Caco-2 (cell line): ENCODE data around the gene CCDC63. TPM values are rescaled to one million over a fixed set of nuclear protein-coding genes. Genes with fewer than 3 reads are reported as not detected.

Experiments used
- BruUV-seq: library from RNA; stranded (reverse); fragments of 400-500 nt; replicated peaks from 2 replicates; lab custom pipeline; 2021; lab: Mats Ljungman, UMichigan
- CTCF ChIA-PET: fragments of 300-600 bp; sonication (Branson Sonifier 250); formaldehyde crosslinking; loops from one replicate; lab custom pipeline; 2022; ENCODE audit warnings: antibody characterized with exemption; lab: Charles Lee
- POLR2A ChIA-PET: fragments of 300-600 bp; sonication (Branson Sonifier 250); formaldehyde crosslinking; loops from one replicate; lab custom pipeline; 2022; ENCODE audit warnings: antibody characterized with exemption; lab: Charles Lee
- DNase-seq, 2 experiments: peaks; one replicate each; pipeline versions ENCODE4 v3.0.0 to v3.0.0-alpha.2; 2020 to 2022
- H3K27me3 ChIP-seq: replicated peaks from 2 replicates; pipeline ENCODE4 v1.6.0; 2011; ENCODE audit warnings: low read length; ENCODE audit not compliant: control insufficient read depth, insufficient read depth
- H3K36me3 ChIP-seq: 2 replicates; pipeline ENCODE4 v1.5.1; 2011; ENCODE audit warnings: low read length; ENCODE audit not compliant: control insufficient read depth, insufficient read depth
- H3K4me1 ChIP-seq: fragments of 250-450 bp; sonication (Bioruptor Pico); 2 replicates; pipeline ENCODE4 v1.5.1; 2020; ENCODE audit warnings: mild to moderate bottlenecking
- H3K4me3 ChIP-seq: 2 replicates; pipeline ENCODE4 v1.5.1; 2011; ENCODE audit warnings: low read depth, mild to moderate bottlenecking, control low read depth, low read length
- H3K9me3 ChIP-seq: fragments of 250-450 bp; sonication (Bioruptor Pico); 2 replicates; pipeline ENCODE4 v1.5.1; 2020; ENCODE audit warnings: mild to moderate bottlenecking, moderate library complexity
- H3K27ac Mint-ChIP-seq: one replicate; pipeline ENCODE4 v1.8.0; 2022; ENCODE audit warnings: mixed read lengths; ENCODE audit not compliant: unreplicated experiment
- H3K27me3 Mint-ChIP-seq: one replicate; pipeline ENCODE4 v1.8.0; 2022; ENCODE audit warnings: mixed read lengths; ENCODE audit not compliant: insufficient read depth, unreplicated experiment
- H3K36me3 Mint-ChIP-seq: one replicate; pipeline ENCODE4 v1.8.0; 2022; ENCODE audit warnings: mild to moderate bottlenecking, mixed read lengths; ENCODE audit not compliant: insufficient read depth, unreplicated experiment
- H3K4me1 Mint-ChIP-seq: one replicate; pipeline ENCODE4 v1.8.0; 2022; ENCODE audit warnings: low read depth, mixed read lengths; ENCODE audit not compliant: unreplicated experiment
- H3K4me3 Mint-ChIP-seq: one replicate; pipeline ENCODE4 v1.8.0; 2022; ENCODE audit warnings: mild to moderate bottlenecking, moderate library complexity, mixed read lengths; ENCODE audit not compliant: unreplicated experiment
- H3K9me3 Mint-ChIP-seq: one replicate; pipeline ENCODE4 v1.8.0; 2022; ENCODE audit warnings: mixed read lengths; ENCODE audit not compliant: unreplicated experiment
- CTCF ChIP-seq, 2 experiments: fragments of 200-600 bp in 1 of 2; IDR thresholded peaks; 1 replicate in 1 of 2; 2 replicates in 1 of 2; pipeline versions ENCODE4 v1.5.1 to v1.8.0; 2011 to 2022; ENCODE audit warnings: antibody characterized with exemption in 1 of 2, control low read depth in 1 of 2, inconsistent platforms in 1 of 2, low read depth in 1 of 2, low read length in 1 of 2, mild to moderate bottlenecking in 1 of 2, moderate library complexity in 1 of 2; ENCODE audit not compliant: insufficient read depth in 1 of 2, severe bottlenecking in 1 of 2, unreplicated experiment in 1 of 2
- intact Hi-C: fragments of 100-400 bp; cut with micrococcal nuclease; formaldehyde crosslinking; loops from one replicate; pipeline ENCODE4 v1.10.0; 2022; ENCODE audit not compliant: unreplicated experiment
- total RNA-seq: library from RNA; stranded (reverse); gene quantifications from 2 replicates; pipeline ENCODE4 v1.2.3, GENCODE V29; 2022

The CCDC63 gene
- total RNA-seq, 1 experiment from 2014 or later: not detected

DNA sequence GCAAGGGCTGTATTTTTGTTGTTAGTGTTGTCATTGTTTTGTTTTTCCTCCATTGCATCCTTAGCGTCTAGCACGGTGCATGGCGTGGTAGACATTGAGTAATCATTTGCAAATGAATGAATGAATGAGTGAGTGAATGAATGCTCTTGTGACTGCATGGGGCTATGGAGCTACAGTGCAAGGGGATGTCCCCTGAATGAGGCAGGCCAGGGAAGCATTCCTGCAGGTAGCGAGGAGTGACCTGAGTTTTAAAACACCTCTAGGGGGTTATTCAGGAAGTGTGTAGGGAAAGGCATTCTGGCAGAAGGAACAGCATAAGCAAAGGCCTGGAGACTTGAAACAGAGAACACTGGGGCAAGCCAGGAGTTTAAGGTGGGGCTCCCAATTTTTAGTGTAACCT lies 56.7 kb downstream of the CCDC63 start:
- Histone ChIP-seq H3K4me3 (no peak overlapping the region), H3K9me3 (no peaks in the 10 kb centered on the region), H3K4me1 (peaks cover 12% of the 10 kb centered on the region), H3K36me3 (no peaks in the 10 kb centered on the region), H3K27me3 (no peaks in the 10 kb centered on the region)
- CTCF ChIA-PET: no interaction called here
- H3K9me3 Mint-ChIP-seq: no peaks in the 10 kb centered on the region
- H3K27me3 Mint-ChIP-seq: no peaks in the 10 kb centered on the region
- H3K27ac Mint-ChIP-seq: no peak overlapping the region
- POLR2A ChIA-PET: no interaction called here
- no peak overlapping the region for H3K4me3 Mint-ChIP-seq
- no TSS peak for BruUV-seq
- H3K36me3 Mint-ChIP-seq: peaks cover 5% of the 10 kb centered on the region
- DNase-seq: no peak
- intact Hi-C loops: no loop called here
- H3K4me1 Mint-ChIP-seq: peaks cover 13% of the 10 kb centered on the region
- no peak for TF ChIP-seq CTCF (IDR thresholded peaks at IDR 0.05; ENCODE audit: insufficient read depth in 1 of 2, low read depth in 1 of 2, low read length in 1 of 2, severe bottlenecking in 1 of 2, unreplicated experiment in 1 of 2)

- Mint-ChIP-seq H3K4me1 (peaks cover 13% of the 10 kb centered on the region), H3K4me3 (no peak overlapping the region), H3K27me3 (no peaks in the 10 kb centered on the region), H3K36me3 (peaks cover 5% of the 10 kb centered on the region), H3K9me3 (no peaks in the 10 kb centered on the region), H3K27ac (no peak overlapping the region)
- DNase-seq: no peak
- intact Hi-C loops: no loop called here
- Histone ChIP-seq H3K27me3 (no peaks in the 10 kb centered on the region), H3K4me3 (no peak overlapping the region), H3K9me3 (no peaks in the 10 kb centered on the region), H3K36me3 (no peaks in the 10 kb centered on the region), H3K4me1 (peaks cover 7% of the 10 kb centered on the region)
- no TSS peak for BruUV-seq
- POLR2A ChIA-PET: no interaction called here
- CTCF ChIA-PET: no interaction called here
- no peak for TF ChIP-seq CTCF (IDR thresholded peaks at IDR 0.05; ENCODE audit: insufficient read depth in 1 of 2, low read depth in 1 of 2, low read length in 1 of 2, severe bottlenecking in 1 of 2, unreplicated experiment in 1 of 2)
Observed at GRCh38 chr12:110906083-110906482, 59.3 kb downstream of the CCDC63 start.

DNA sequence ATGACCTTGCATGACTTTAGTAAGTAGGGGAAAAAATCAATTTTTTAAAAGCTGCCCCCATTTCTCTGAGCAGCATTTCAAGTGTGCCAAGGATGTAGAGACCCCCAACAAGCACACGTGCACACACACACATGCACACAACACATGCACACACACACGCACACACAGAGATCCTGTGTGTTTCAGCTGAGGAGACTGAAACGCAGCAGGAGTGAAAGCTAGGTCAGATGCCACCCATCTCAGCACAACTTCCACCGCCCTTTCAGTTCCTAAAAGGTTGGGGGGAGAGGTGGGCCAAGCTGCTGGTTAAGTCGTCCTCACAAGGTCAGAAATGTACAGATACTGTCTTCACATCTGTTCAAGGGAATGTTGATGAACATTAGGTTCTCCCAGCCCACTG lies 59.7 kb downstream of the CCDC63 start:
- ChIA-PET CTCF (no interaction called here), POLR2A (no interaction called here)
- no peaks in the 10 kb centered on the region for H3K36me3 ChIP-seq
- Mint-ChIP-seq H3K36me3 (peaks cover 5% of the 10 kb centered on the region), H3K27me3 (no peaks in the 10 kb centered on the region), H3K4me3 (no peak overlapping the region), H3K27ac (no peak overlapping the region), H3K9me3 (no peaks in the 10 kb centered on the region), H3K4me1 (peaks cover 10% of the 10 kb centered on the region)
- no peaks in the 10 kb centered on the region for H3K27me3 ChIP-seq
- peaks cover 6% of the 10 kb centered on the region for H3K4me1 ChIP-seq
- no peaks in the 10 kb centered on the region for H3K9me3 ChIP-seq
- intact Hi-C loops: no loop called here
- DNase-seq: no peak
- no peak overlapping the region for H3K4me3 ChIP-seq
- TF ChIP-seq CTCF (IDR thresholded peaks at IDR 0.05; ENCODE audit: insufficient read depth in 1 of 2, low read depth in 1 of 2, low read length in 1 of 2, severe bottlenecking in 1 of 2, unreplicated experiment in 1 of 2): no peak
- BruUV-seq: no TSS peak
